Loucy (cell line): ENCODE data around the gene SNRPB.

Experiments used
- H2AFZ ChIP-seq: fragments of 200-600 bp; sonication (generic); 2 replicates; pipeline ENCODE4 v1.6.0; 2016; ENCODE audit warnings: antibody characterized with exemption, mild to moderate bottlenecking, low read length, moderate library complexity
- H3F3A ChIP-seq: fragments of 200-600 bp; 2 replicates; pipeline ENCODE4 v1.6.0; 2016; ENCODE audit warnings: antibody characterized with exemption, low read depth, mild to moderate bottlenecking
- H3K27me3 ChIP-seq: fragments of 200-600 bp; sonication (generic); 2 replicates; pipeline ENCODE4 v1.6.1; 2014; ENCODE audit warnings: low read length, mild to moderate bottlenecking; ENCODE audit not compliant: insufficient read depth, poor library complexity, severe bottlenecking
- H3K36me3 ChIP-seq: fragments of 200-600 bp; sonication (generic); 2 replicates; pipeline ENCODE4 v1.6.1; 2016; ENCODE audit warnings: low read length; ENCODE audit not compliant: insufficient read depth
- H3K4me1 ChIP-seq: fragments of 200-600 bp; sonication (generic); 2 replicates; pipeline ENCODE4 v1.5.1; 2014; ENCODE audit warnings: low read length, mild to moderate bottlenecking; ENCODE audit not compliant: insufficient read depth, poor library complexity, severe bottlenecking
- H3K4me2 ChIP-seq: fragments of 200-600 bp; sonication (generic); 2 replicates; pipeline ENCODE4 v1.6.0; 2014; ENCODE audit warnings: antibody characterized with exemption, low read length, low read depth, mild to moderate bottlenecking; ENCODE audit not compliant: poor library complexity, severe bottlenecking
- H3K4me3 ChIP-seq: fragments of 200-600 bp; sonication (generic); 2 replicates; pipeline ENCODE4 v1.5.1; 2014; ENCODE audit warnings: low read length, mild to moderate bottlenecking, mixed read lengths; ENCODE audit not compliant: poor library complexity, severe bottlenecking
- H3K79me2 ChIP-seq: fragments of 200-600 bp; sonication (generic); 2 replicates; pipeline ENCODE4 v1.6.1; 2014; ENCODE audit warnings: low read length; ENCODE audit not compliant: insufficient read depth
- H3K9ac ChIP-seq: fragments of 200-600 bp; sonication (generic); 2 replicates; pipeline ENCODE4 v1.6.0; 2014; ENCODE audit warnings: mild to moderate bottlenecking, low read depth, low read length, moderate library complexity; ENCODE audit not compliant: poor library complexity, severe bottlenecking
- H3K9me2 ChIP-seq: fragments of 200-600 bp; sonication (generic); replicated peaks from 2 replicates; pipeline ENCODE4 v1.6.1; 2016; ENCODE audit warnings: low read depth, low read length, mixed read lengths
- H3K9me3 ChIP-seq: fragments of 200-600 bp; sonication (generic); 2 replicates; pipeline ENCODE4 v1.6.1; 2014; ENCODE audit warnings: mild to moderate bottlenecking, antibody characterized with exemption, low read length, low read depth; ENCODE audit not compliant: insufficient read depth
- H4K20me1 ChIP-seq: fragments of 200-600 bp; sonication (generic); 2 replicates; pipeline ENCODE4 v1.6.0; 2014; ENCODE audit warnings: antibody characterized with exemption, low read length, mild to moderate bottlenecking; ENCODE audit not compliant: insufficient read depth, poor library complexity, severe bottlenecking
- CTCF ChIP-seq: fragments of 200-600 bp; sonication (generic); conservative IDR thresholded peaks from 2 replicates; pipeline ENCODE4 v1.5.1; 2014; ENCODE audit warnings: mild to moderate bottlenecking, antibody characterized with exemption, low read length
- EZH2phosphoT487 ChIP-seq: fragments of 200-600 bp; IDR thresholded peaks from 2 replicates; pipeline ENCODE4 v1.6.1; 2018; ENCODE audit warnings: antibody characterized with exemption, mild to moderate bottlenecking, moderate library complexity, borderline replicate concordance

Gene SNRPB

GRCh38 chr20:2473516-2473915 is 2.9 kb upstream of the SNRPB start:
- Histone ChIP-seq H3K4me1 (peaks cover 9% of the 10 kb centered on the region), H3K4me3 (no peak overlapping the region), H3F3A (0 out of 2 replicates have a peak, but pooled peaks cover 2% of the 10 kb centered on the region), H3K36me3 (no peaks in the 10 kb centered on the region), H3K9me3 (no peaks in the 10 kb centered on the region), H3K9ac (no peak overlapping the region), H3K79me2 (peaks cover 21% of the 10 kb centered on the region), H3K27me3 (peaks cover 10% of the 10 kb centered on the region), H2AFZ (no peak overlapping the region), H3K4me2 (no peak overlapping the region), H4K20me1 (peaks cover 19% of the 10 kb centered on the region), H3K9me2 (no peaks in the 10 kb centered on the region)
- TF ChIP-seq EZH2phosphoT487 (no peak), CTCF (no peak)

GRCh38 chr20:2469991-2470422 is 582 bp downstream of the SNRPB start:
- peaks cover 26% of the 10 kb centered on the region for H3K36me3 ChIP-seq
- no peaks in the 10 kb centered on the region for H3K9me3 ChIP-seq
- peak overlapping the region; percentile 100 for H3K4me2 ChIP-seq
- H3F3A ChIP-seq, result 0 out of 2 replicates have a peak, but pooled peaks cover 2% of the 10 kb centered on the region
- peaks cover 35% of the 10 kb centered on the region for H3K4me1 ChIP-seq
- TF ChIP-seq EZH2phosphoT487 (no peak), CTCF (no peak)
- peak overlapping the region; percentile 98 for H3K9ac ChIP-seq
- H2AFZ ChIP-seq, result peak overlapping the region; percentile 76
- H3K9me2 ChIP-seq, result no peaks in the 10 kb centered on the region
- H3K4me3 ChIP-seq, result peak overlapping the region; percentile 99
- H3K79me2 ChIP-seq, result peaks cover 56% of the 10 kb centered on the region
- H3K27me3 ChIP-seq, result peaks cover 10% of the 10 kb centered on the region
- H4K20me1 ChIP-seq, result peaks cover 54% of the 10 kb centered on the region

- Histone ChIP-seq H3F3A (0 out of 2 replicates have a peak, but pooled peaks cover 2% of the 10 kb centered on the region), H3K4me3 (peak overlapping the region; percentile 99), H4K20me1 (peaks cover 67% of the 10 kb centered on the region), H3K79me2 (peaks cover 68% of the 10 kb centered on the region), H3K4me2 (peak overlapping the region; percentile 100), H3K4me1 (peaks cover 38% of the 10 kb centered on the region), H2AFZ (no peak overlapping the region), H3K9me3 (no peaks in the 10 kb centered on the region), H3K9ac (peak overlapping the region; percentile 98), H3K9me2 (no peaks in the 10 kb centered on the region), H3K27me3 (peaks cover 10% of the 10 kb centered on the region), H3K36me3 (peaks cover 38% of the 10 kb centered on the region)
- no peak for TF ChIP-seq CTCF
- TF ChIP-seq EZH2phosphoT487, result no peak
These were observed 1.8 kb downstream of the SNRPB start for GRCh38 chr20:2468581-2469407.
